ENCODE measurements around the gene RNF217. TPM values are rescaled to one million over a fixed set of nuclear protein-coding genes. Genes with fewer than 3 reads are reported as not detected.

The RNF217 gene
- total and polyA plus RNA-seq, 2 of the 8 experiments (the other 6 are each of a cell fraction or from before 2014, with no cell fraction given), result 2.0 to 8.9 TPM

DNA sequence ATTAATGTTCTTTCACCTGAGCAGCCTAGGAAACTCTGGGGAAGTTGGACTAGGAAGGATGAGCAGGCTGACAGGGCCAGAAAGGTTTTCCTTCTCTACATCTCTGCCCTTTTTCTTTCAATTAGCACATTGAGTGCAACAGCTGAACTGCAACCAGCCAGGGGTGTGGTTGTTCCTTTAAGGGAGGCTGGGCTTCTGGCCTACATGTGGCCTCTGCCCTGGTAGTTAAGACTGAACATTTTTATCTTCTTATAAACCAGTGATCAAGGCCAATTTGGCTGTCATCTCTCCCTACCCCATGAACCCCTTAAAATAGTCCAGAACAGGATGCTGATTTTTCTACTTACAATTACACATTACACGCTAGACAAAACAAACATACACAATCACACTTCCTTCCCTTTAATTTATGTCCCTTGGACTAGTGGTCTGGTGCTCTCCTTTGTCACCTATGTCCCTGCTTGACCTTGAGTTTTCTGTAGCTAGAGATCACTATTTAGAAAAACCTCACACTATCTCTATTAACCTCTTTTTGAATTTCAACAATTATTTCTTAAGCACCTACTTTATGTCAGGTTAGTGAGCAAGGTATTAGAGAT is 60.3 kb downstream of the RNF217 start (continued):
- TF ChIP-seq POLR2A (IDR thresholded peaks at IDR 0.05; ENCODE audit: control extremely low read depth in 1 of 2, low read depth in 2 of 2, low read length in 2 of 2) (no peak), TBP (IDR thresholded peaks at IDR 0.05; ENCODE audit: low read depth, low read length) (no peak)

All from H1 (cell line).